ENCODE measurements around the gene CREBBP.

DNA sequence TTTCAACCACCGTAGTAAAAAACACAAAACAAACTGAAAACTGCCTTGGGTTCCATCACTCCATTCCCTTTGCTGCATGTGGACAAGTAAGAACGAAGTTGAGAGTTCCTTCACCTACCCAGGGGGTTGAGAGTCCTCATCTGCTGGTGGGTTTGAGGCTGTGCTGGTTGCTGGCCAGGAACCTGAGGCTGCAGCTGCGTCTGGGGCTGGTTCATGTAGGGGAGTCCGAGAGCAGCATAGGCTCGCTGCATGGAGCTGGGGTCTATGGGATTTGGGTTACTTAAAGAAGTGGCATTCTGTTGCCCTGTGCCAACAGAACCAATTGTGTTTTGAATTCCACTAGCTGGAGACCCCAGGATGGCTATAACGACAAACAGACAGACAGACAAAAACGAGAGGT lies 97.9 kb downstream of the CREBBP start:
- no peak for TF ChIP-seq CTCF (IDR thresholded peaks at IDR 0.05)
- no peak for TF ChIP-seq ZFX (IDR thresholded peaks at IDR 0.05; ENCODE audit: borderline replicate concordance)
